ENCODE results near the gene FAM222B.
A peak's percentile ranks its signal among the peaks of the same experiment; 100 is the strongest.
"Not testable (repeated sequence)": the region's sequence is repeated elsewhere in the genome, so short reads cannot be mapped to it uniquely, and the experiment has no call there.

FAM222B gene

GRCh38 chr17:28871056-28871579, 28.5 kb upstream of the FAM222B start:
- DNase-seq (ENCODE audit: low read depth in 1 of 2, low spot score in 1 of 2): peak in 1 of 2 donors; percentile 13

GRCh38 chr17:28867276-28867675, 24.7 kb upstream of the FAM222B start:
- DNase-seq (ENCODE audit: low read depth in 1 of 2, low spot score in 1 of 2): no peak

- no peak for DNase-seq (ENCODE audit: low read depth in 1 of 2, low spot score in 1 of 2)
Observed at GRCh38 chr17:28865946-28866752, 23.6 kb upstream of the FAM222B start.

- no peak for DNase-seq (ENCODE audit: low read depth in 1 of 2, low spot score in 1 of 2)
Observed at GRCh38 chr17:28864991-28865849, 22.6 kb upstream of the FAM222B start.

- no peak for DNase-seq (ENCODE audit: low read depth in 1 of 2, low spot score in 1 of 2)
Observed at GRCh38 chr17:28863953-28864352, 21.4 kb upstream of the FAM222B start.

GRCh38 chr17:28862561-28862960, 20.0 kb upstream of the FAM222B start:
- DNase-seq (ENCODE audit: low read depth in 1 of 2, low spot score in 1 of 2): no peak

GRCh38 chr17:28861393-28862203, 19.0 kb upstream of the FAM222B start:
- DNase-seq (ENCODE audit: low read depth in 1 of 2, low spot score in 1 of 2): no peak

GRCh38 chr17:28860363-28860808, 17.8 kb upstream of the FAM222B start:
- no peak for DNase-seq (ENCODE audit: low read depth in 1 of 2, low spot score in 1 of 2)

GRCh38 chr17:28858801-28859355, 16.3 kb upstream of the FAM222B start:
- DNase-seq (ENCODE audit: low read depth in 1 of 2, low spot score in 1 of 2): no peak

GRCh38 chr17:28857905-28858800, 15.6 kb upstream of the FAM222B start:
- DNase-seq (ENCODE audit: low read depth in 1 of 2, low spot score in 1 of 2): no peak

- no peak for DNase-seq (ENCODE audit: low read depth in 1 of 2, low spot score in 1 of 2)
Observed at GRCh38 chr17:28856028-28856574, 13.5 kb upstream of the FAM222B start.

- no peak for DNase-seq (ENCODE audit: low read depth in 1 of 2, low spot score in 1 of 2)
Observed at GRCh38 chr17:28855336-28855679, 12.7 kb upstream of the FAM222B start.

- peak; percentile 66 to 83 for DNase-seq (ENCODE audit: low read depth in 1 of 2, low spot score in 1 of 2)
Observed at GRCh38 chr17:28854457-28855335, 12.1 kb upstream of the FAM222B start, which contains the start of gene ERAL1. ERAL1 (plus strand) TSS chr17:28855016; CDS start chr17:28855035, 19 bp downstream.

GRCh38 chr17:28853295-28853694, 10.7 kb upstream of the FAM222B start:
- DNase-seq (ENCODE audit: low read depth in 1 of 2, low spot score in 1 of 2): no peak

GRCh38 chr17:28849281-28849680, 6.7 kb upstream of the FAM222B start:
- no peak for DNase-seq (ENCODE audit: low read depth in 1 of 2, low spot score in 1 of 2)

GRCh38 chr17:28848667-28849066, 6.1 kb upstream of the FAM222B start:
- DNase-seq (ENCODE audit: low read depth in 1 of 2, low spot score in 1 of 2): peak; percentile 13 to 46

GRCh38 chr17:28846699-28847098, 4.1 kb upstream of the FAM222B start:
- DNase-seq (ENCODE audit: low read depth in 1 of 2, low spot score in 1 of 2): not testable (repeated sequence)

GRCh38 chr17:28846231-28846630, 3.6 kb upstream of the FAM222B start:
- DNase-seq (ENCODE audit: low read depth in 1 of 2, low spot score in 1 of 2): no peak

Measured in activated CD4-positive, alpha-beta T cell treated with anti-CD3 and anti-CD28 coated beads, Interleukin-2, amount 50 U/mL, for 24 hours (primary cell).